GM12891 (cell line): Measurements from ENCODE around the gene GCA.

ENCODE experiments used
- POLR2A ChIP-seq: IDR thresholded peaks from 2 replicates; pipeline ENCODE4 v1.6.1; 2011; ENCODE audit warnings: low read depth, low read length, control low read depth
- POLR2AphosphoS5 ChIP-seq: IDR thresholded peaks from 2 replicates; pipeline ENCODE4 v1.6.1; 2011; ENCODE audit warnings: low read depth, low read length, control low read depth
- SPI1 ChIP-seq: IDR thresholded peaks from 2 replicates; pipeline ENCODE4 v1.6.1; 2011; ENCODE audit warnings: low read depth, low read length, control low read depth
- TAF1 ChIP-seq: IDR thresholded peaks from 2 replicates; pipeline ENCODE4 v1.6.1; 2011; ENCODE audit warnings: low read depth, low read length, control low read depth

DNA sequence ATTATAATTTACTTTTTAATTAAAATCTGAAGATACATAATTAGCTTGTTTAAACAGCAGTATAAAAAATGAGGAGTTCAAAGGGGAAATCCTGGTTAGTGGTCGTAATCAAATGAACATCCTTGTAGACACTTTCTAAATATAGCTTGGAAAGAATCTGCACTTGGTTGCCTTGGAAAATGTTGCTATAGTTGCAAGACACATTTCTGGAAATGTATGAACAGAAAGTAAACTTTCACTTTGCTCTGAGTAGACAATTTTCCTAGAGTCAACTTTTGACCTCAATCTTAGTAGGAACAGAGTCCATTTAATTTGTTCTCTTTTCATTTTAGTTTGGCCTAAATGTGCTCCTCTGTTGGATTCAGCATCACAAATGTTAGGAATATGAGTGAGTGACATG, 38.3 kb downstream of the GCA start:
- no peak for TF ChIP-seq SPI1
- TF ChIP-seq POLR2A: no peak
- TF ChIP-seq POLR2AphosphoS5: no peak
- TF ChIP-seq TAF1: no peak
